Fibroblast of villous mesenchyme (primary cell): ENCODE results near the gene PAK4. TPM values are rescaled to one million over a fixed set of nuclear protein-coding genes. Genes with fewer than 3 reads are reported as not detected.

Source experiments
- DNase-seq: peaks from one replicate; pipeline ENCODE4 v3.0.0-alpha.2; 2010; ENCODE audit warnings: low read depth
- H3K4me3 ChIP-seq: 2 replicates; pipeline ENCODE4 v1.5.1; 2011; ENCODE audit warnings: low read depth, mild to moderate bottlenecking, low read length
- CTCF ChIP-seq: IDR thresholded peaks from 2 replicates; pipeline ENCODE4 v1.5.1; 2012; ENCODE audit warnings: low read depth, mild to moderate bottlenecking, low read length; ENCODE audit not compliant: insufficient read depth
- total RNA-seq: library from RNA; depleted of rRNA; stranded (reverse); fragments of >200 nt; gene quantifications from 2 replicates; pipeline ENCODE4 v1.2.3, GENCODE V29; 2012

Gene PAK4
- total RNA-seq, 1 donor = 9.5 TPM

- H3K4me3 ChIP-seq = no peak overlapping the region
- no peak for TF ChIP-seq CTCF
- no peak for DNase-seq
Observed at GRCh38 chr19:39167461-39168257, 42.1 kb downstream of the PAK4 start.

- H3K4me3 ChIP-seq = no peak overlapping the region
- DNase-seq = no peak
- no peak for TF ChIP-seq CTCF
Observed at GRCh38 chr19:39168258-39169142, 42.9 kb downstream of the PAK4 start.

- TF ChIP-seq CTCF = no peak
- DNase-seq = no peak
- H3K4me3 ChIP-seq = no peak overlapping the region
Observed at GRCh38 chr19:39169143-39169810, 43.7 kb downstream of the PAK4 start.

DNA sequence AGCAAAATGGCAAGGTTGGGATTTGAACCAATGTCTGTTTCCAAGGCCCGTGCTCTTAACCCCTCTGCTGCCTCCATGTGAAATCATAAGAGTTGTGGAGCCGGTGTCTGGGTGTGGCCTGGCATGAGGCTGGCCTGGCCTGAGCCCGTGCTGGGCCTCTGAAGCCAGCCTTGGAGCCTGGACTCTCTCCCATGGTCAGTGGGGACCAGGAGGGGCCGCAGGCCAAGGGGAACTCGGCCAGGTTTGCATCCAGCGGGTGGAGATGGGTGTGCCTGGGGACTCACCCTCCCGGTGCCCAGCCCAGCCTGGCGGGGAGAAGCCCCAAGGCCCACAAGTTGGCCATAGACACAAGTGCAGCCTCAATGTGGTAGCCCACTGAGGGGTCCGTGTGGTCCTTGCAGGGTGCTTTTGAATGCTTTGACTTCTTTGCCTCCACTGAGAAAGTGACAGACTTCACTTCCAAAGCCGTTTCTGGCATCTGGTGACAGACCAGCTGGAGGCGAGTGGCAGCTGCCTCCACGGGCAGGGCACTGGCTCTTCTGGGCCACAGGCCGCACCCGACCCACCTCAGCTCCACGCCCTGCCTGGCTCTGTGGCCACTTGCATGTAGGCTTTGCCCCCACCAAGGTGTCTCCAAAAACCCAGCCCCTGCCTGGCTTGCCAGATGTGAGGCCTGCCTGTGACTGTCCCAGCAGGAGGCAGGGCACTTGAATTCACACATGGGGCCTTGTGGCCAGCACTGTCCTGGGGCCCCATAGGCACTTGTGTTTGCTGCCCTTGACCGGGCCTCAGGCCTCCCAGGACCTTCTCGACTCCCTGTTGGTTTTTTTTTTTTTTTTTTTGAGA, 45.0 kb downstream of the PAK4 start:
- DNase-seq = no peak
- no peak overlapping the region for H3K4me3 ChIP-seq
- no peak for TF ChIP-seq CTCF

DNA sequence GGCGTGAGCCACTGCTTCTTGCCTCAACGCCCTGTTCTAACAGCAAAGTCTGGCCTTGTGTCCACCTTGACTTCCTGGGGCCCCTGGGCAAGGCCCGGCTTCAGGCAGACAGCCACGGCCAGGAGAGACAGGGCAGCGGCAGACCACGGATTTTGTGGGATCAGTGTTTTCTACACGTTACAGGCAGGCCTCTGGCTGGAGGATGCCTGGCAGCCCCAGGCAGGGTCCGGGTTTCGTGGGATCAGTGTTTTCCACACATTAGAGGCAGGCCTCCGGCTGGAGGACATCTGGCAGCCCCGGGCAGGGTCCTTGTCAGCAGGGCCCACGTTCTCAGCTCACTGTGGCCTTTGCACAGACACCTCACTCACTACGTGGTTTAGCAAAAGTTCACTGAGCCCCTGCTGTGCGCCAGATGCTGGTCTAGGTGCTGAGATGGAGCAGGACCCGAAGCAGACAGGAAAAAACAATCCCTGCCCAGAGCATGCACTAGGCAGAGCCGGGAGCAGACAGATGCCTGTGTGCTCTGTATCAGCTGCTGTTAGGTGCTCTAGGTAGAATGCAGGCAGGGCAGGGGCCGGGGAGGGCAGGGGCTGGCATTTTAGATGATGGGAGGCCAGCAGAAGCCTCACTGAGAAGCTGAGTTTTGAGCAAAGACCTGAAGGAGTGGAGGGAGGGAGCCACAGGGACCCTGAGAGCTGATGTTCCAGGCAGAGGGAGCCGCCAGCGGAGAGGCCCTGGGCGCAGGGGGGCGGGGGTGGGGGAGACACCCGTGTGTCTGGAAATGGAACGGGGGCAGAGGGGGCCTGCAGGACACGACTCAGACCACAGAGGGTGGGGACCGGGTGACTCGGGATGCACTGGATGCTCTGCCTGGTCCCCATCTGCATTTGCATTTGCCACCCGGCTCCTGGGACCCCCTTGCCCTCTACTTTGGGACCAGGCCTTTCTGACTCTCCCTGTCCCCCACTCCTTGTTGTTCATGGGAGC, 46.2 kb downstream of the PAK4 start:
- no peak overlapping the region for H3K4me3 ChIP-seq
- TF ChIP-seq CTCF = no peak
- DNase-seq = no peak
